Left ventricle myocardium superior (tissue), 1 donor: Measurements from ENCODE around the gene VPS37D. TPM values are rescaled to one million over a fixed set of nuclear protein-coding genes. Genes with fewer than 3 reads are reported as not detected.
"Not testable (repeated sequence)": the region's sequence is repeated elsewhere in the genome, so short reads cannot be mapped to it uniquely, and the experiment has no call there.

Experiments used
- ATAC-seq: fragments of 200-7000 bp; cut with Tn5 transposase; one replicate; pipeline ENCODE4 v1.9.1; 2020; ENCODE audit warnings: mild to moderate bottlenecking, moderate library complexity
- DNase-seq: peaks from one replicate; pipeline ENCODE4 v3.0.0-alpha.2; 2020
- intact Hi-C: fragments of 100-400 bp; cut with micrococcal nuclease; formaldehyde crosslinking; loops from one replicate; pipeline ENCODE4 v1.11.0; 2022
- total RNA-seq: library from RNA; stranded (reverse); fragmentation: NEBNext Ultra II Directional; extraction: Animal tissue kit (Norgen Biotek cat#: 25700); gene quantifications from one replicate; pipeline ENCODE4 v1.2.1, GENCODE V29; 2021
- donor health status: DM: no; HTN: yes; CAD: no; lungs with severe emphysema.

The VPS37D gene
- total RNA-seq, 1 donor from 2014 or later, result 3.3 TPM

GRCh38 chr7:73701357-73701995, 33.8 kb downstream of the VPS37D start:
- peak; percentile 45 for ATAC-seq
- no peak for DNase-seq
- intact Hi-C loops, result no loop called here

- intact Hi-C loops, result no loop called here
- DNase-seq, result no peak
- ATAC-seq, result no peak
These were observed 34.6 kb downstream of the VPS37D start for GRCh38 chr7:73702226-73702625.

GRCh38 chr7:73702665-73703064, 35.0 kb downstream of the VPS37D start:
- ATAC-seq (no peak), DNase-seq (no peak)
- intact Hi-C loops, result no loop called here

- intact Hi-C loops, result no loop called here
- ATAC-seq (no peak), DNase-seq (no peak)
These were observed 35.6 kb downstream of the VPS37D start for GRCh38 chr7:73703225-73703624.

- DNase-seq (peak; percentile 70), ATAC-seq (peak; percentile 69)
- intact Hi-C loops, result no loop called here
These were observed 36.4 kb downstream of the VPS37D start for GRCh38 chr7:73703757-73704639.

- no peak for DNase-seq
- intact Hi-C loops, result no loop called here
- no peak for ATAC-seq
These were observed 37.3 kb downstream of the VPS37D start for GRCh38 chr7:73704640-73705550.

GRCh38 chr7:73705551-73705920, 37.9 kb downstream of the VPS37D start:
- ATAC-seq, result no peak
- intact Hi-C loops, result no loop called here
- DNase-seq, result no peak

GRCh38 chr7:73706126-73707044, 38.8 kb downstream of the VPS37D start:
- DNase-seq (no peak), ATAC-seq (no peak)
- intact Hi-C loops, result no loop called here

GRCh38 chr7:73707045-73707631, 39.5 kb downstream of the VPS37D start:
- DNase-seq (peak; percentile 74), ATAC-seq (peak; percentile 24)
- intact Hi-C loops, result no loop called here

GRCh38 chr7:73708961-73709549, 41.4 kb downstream of the VPS37D start:
- intact Hi-C loops, result no loop called here
- no peak for DNase-seq
- no peak for ATAC-seq

GRCh38 chr7:73712773-73713172, 45.1 kb downstream of the VPS37D start:
- DNase-seq (no peak), ATAC-seq (no peak)
- intact Hi-C loops, result no loop called here

GRCh38 chr7:73713319-73713718, 45.7 kb downstream of the VPS37D start:
- intact Hi-C loops, ATAC-seq, DNase-seq: not testable (repeated sequence)

- ATAC-seq (no peak), DNase-seq (no peak)
- intact Hi-C loops, result no loop called here
These were observed 48.2 kb downstream of the VPS37D start for GRCh38 chr7:73715648-73716317.

GRCh38 chr7:73716318-73716890, 48.8 kb downstream of the VPS37D start:
- no peak for DNase-seq
- intact Hi-C loops, result no loop called here
- no peak for ATAC-seq

- ATAC-seq (no peak), DNase-seq (no peak)
These were observed 49.6 kb downstream of the VPS37D start for GRCh38 chr7:73717025-73717807.

GRCh38 chr7:73717991-73718405, 50.4 kb downstream of the VPS37D start:
- DNase-seq (no peak), ATAC-seq (no peak)
- intact Hi-C loops, result no loop called here

More at GRCh38 chr7:73717025-73717807, 49.6 kb downstream of the VPS37D start:
- intact Hi-C loops, result no loop called here
